ENCODE measurements around the gene SMTNL2.

The SMTNL2 gene

DNA sequence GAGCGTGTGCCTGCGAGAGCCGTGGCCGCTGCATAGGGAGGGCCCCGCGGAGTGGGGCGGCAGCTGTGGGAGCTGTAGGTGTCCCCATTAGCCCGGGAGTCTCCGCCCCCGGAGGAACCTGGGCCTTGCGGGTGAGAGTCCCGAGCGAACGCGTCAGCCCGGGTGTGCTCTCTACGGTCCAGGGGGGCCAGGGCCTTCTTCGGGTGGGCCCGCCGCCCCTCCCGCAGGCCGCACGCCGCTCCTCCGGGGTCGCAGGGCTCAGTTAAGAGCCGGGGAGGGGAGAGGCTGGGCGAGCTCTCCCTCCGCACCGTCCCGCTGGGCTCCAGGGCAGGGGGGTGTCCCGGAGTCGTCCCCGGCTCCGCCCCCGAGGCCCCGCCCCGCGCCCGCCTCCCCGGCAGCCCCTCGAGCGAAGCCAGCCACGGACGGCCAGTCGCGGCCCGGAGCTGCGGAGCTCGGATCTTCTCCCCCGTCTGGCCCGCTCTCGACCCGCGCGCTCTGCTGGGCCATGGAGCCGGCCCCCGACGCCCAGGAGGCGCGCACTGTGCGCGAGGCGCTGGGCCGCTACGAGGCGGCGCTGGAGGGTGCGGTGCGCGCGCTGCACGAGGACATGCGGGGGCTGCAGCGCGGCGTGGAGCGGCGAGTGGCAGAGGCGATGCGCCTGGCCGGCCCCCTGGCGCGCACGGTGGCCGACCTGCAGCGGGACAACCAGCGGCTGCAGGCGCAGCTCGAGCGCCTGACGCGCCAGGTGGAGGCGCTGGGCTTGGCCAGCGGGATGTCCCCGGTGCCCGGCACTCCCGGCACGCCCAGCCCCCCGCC, at the start of gene SMTNL2:
Gene SMTNL2 (plus strand): TSS at position 429 of the 816 bp plus-strand sequence. CDS start 77 bp downstream, at position 506.
- H3K9me3 ChIP-seq (ENCODE audit: control insufficient read depth in 1 of 2, low read length in 2 of 2), result no peaks in the 10 kb centered on the region
- H3K4me3 ChIP-seq (ENCODE audit: low read depth in 1 of 2, low read length in 2 of 2), result peak within 1 kb of the TSS; percentile 36 to 55
- H3K36me3 ChIP-seq (ENCODE audit: control insufficient read depth in 1 of 2, insufficient read depth in 2 of 2, low read length in 2 of 2), result no peaks in the 10 kb centered on the region
- no peak within 1 kb of the TSS for H3K9ac ChIP-seq (ENCODE audit: low read depth in 1 of 2, low read length in 2 of 2)
- H3K27me3 ChIP-seq (ENCODE audit: control insufficient read depth in 1 of 2, insufficient read depth in 2 of 2, low read length in 2 of 2), result peaks cover 22 to 38% of the 10 kb centered on the region in 2 donors
- H3K4me1 ChIP-seq (ENCODE audit: control insufficient read depth in 1 of 2, insufficient read depth in 2 of 2, low read length in 2 of 2), result peaks cover 4 to 13% of the 10 kb centered on the region in 2 donors
- H3K27ac ChIP-seq (ENCODE audit: low read depth, low read length), result peak within 1 kb of the TSS; percentile 32

DNA sequence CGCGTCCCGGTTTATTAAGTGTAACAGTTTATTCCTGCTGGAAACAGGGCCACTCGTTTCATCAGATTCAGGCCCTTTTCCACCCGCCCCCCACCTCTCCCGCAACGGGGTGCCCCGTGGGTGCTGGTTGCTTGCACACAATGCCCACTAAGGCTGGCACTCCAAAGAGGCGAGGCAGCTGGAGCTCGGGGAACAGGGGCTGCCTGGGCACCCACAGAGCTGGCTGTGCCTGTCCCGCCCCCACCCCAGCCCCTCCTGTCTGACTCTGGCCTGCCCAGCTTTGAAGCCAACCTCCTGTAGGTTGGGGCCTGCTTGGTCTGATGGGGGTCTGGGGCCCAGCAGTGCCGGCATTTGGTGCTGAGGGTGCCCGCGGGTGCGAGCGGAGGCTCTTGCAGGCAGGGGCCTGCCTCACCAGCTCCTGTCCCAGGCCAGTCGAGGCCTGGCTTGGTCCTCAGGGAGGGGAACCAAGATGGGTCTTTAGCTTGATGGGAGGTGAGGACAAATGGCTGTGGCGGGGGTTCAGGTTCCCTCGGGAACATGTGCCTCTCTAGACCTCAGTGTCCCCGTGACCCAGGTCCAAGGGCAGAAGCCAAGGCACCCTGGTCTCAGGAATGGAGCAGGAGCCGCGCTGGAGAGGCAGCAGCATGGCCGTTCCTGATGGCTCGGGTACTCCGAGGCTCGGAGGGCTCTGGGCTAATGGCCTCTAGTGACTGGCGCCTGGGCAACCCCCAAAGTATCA, 49.2 kb upstream of the SMTNL2 start:
- Histone ChIP-seq H3K9ac (ENCODE audit: low read depth in 1 of 2, low read length in 2 of 2) (no peak overlapping the region), H3K36me3 (ENCODE audit: control insufficient read depth in 1 of 2, insufficient read depth in 2 of 2, low read length in 2 of 2) (peaks cover 0 to 34% of the 10 kb centered on the region in 2 donors), H3K4me1 (ENCODE audit: control insufficient read depth in 1 of 2, insufficient read depth in 2 of 2, low read length in 2 of 2) (peaks cover 14 to 27% of the 10 kb centered on the region in 2 donors), H3K4me3 (ENCODE audit: low read depth in 1 of 2, low read length in 2 of 2) (no peak overlapping the region), H3K9me3 (ENCODE audit: control insufficient read depth in 1 of 2, low read length in 2 of 2) (no peaks in the 10 kb centered on the region), H3K27me3 (ENCODE audit: control insufficient read depth in 1 of 2, insufficient read depth in 2 of 2, low read length in 2 of 2) (no peaks in the 10 kb centered on the region), H3K27ac (ENCODE audit: low read depth, low read length) (peak overlapping the region; percentile 3)

DNA sequence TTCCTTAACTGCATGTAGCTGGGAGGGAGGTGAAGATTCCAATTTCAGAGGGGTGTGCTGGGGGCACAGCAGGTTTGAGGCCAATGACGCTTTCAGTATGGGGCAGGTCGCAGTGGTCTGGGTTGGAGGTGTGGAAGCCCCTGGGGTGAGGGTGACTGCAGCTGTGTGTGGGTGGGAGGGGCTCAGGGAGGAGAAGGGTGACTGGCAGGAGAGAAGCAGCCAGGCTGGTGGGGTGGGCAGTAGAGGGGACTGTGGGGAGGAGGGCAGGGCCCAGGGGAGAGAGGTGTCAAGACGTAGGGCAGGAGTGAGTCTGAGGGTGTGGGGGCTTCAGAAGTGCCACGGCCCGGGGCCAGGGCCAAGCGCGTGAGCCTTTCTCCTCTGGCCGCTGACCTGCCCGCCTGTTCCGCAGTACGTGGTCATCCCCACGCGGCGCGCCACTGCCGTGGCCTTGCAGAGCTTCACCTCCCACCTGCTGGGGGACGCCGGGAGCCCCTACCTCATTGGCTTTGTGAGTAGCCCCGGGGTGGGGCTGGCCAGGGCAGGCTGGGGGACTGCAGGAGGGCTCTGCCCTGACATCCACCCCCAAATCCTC, 48.6 kb upstream of the SMTNL2 start:
- Histone ChIP-seq H3K36me3 (ENCODE audit: control insufficient read depth in 1 of 2, insufficient read depth in 2 of 2, low read length in 2 of 2) (peaks cover 0 to 36% of the 10 kb centered on the region in 2 donors), H3K27ac (ENCODE audit: low read depth, low read length) (no peak overlapping the region), H3K4me1 (ENCODE audit: control insufficient read depth in 1 of 2, insufficient read depth in 2 of 2, low read length in 2 of 2) (peaks cover 18 to 34% of the 10 kb centered on the region in 2 donors), H3K9ac (ENCODE audit: low read depth in 1 of 2, low read length in 2 of 2) (no peak overlapping the region), H3K27me3 (ENCODE audit: control insufficient read depth in 1 of 2, insufficient read depth in 2 of 2, low read length in 2 of 2) (no peaks in the 10 kb centered on the region), H3K4me3 (ENCODE audit: low read depth in 1 of 2, low read length in 2 of 2) (no peak overlapping the region), H3K9me3 (ENCODE audit: control insufficient read depth in 1 of 2, low read length in 2 of 2) (no peaks in the 10 kb centered on the region)

DNA sequence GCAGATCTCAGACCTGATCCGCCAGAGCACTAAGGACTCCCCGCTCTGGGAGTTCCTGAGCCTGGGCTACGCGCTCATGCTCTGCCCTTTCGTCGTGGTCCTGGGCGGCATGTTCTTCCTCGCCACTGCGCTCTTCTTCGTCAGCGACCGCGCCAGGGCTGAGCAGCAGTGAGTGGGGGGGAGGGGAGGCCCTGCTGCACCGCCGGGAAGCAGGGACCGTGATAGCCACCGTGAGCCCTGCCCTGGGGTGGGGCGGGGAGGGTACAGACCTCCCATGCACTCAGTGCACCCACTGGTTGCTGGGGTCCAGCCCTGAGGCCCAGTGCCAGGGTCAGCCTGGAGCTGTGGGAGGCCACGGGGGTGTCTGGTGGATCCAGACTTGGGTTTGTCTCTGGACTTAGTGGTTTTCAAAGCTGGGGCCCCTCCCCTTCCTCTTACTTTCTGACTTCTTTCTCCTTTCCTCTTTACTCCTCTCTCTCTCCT, 48.0 kb upstream of the SMTNL2 start:
- Histone ChIP-seq H3K4me3 (ENCODE audit: low read depth in 1 of 2, low read length in 2 of 2) (no peak overlapping the region), H3K36me3 (ENCODE audit: control insufficient read depth in 1 of 2, insufficient read depth in 2 of 2, low read length in 2 of 2) (peaks cover 3 to 38% of the 10 kb centered on the region in 2 donors), H3K27me3 (ENCODE audit: control insufficient read depth in 1 of 2, insufficient read depth in 2 of 2, low read length in 2 of 2) (no peaks in the 10 kb centered on the region), H3K9me3 (ENCODE audit: control insufficient read depth in 1 of 2, low read length in 2 of 2) (no peaks in the 10 kb centered on the region), H3K9ac (ENCODE audit: low read depth in 1 of 2, low read length in 2 of 2) (no peak overlapping the region), H3K27ac (ENCODE audit: low read depth, low read length) (no peak overlapping the region), H3K4me1 (ENCODE audit: control insufficient read depth in 1 of 2, insufficient read depth in 2 of 2, low read length in 2 of 2) (peaks cover 23 to 39% of the 10 kb centered on the region in 2 donors)

DNA sequence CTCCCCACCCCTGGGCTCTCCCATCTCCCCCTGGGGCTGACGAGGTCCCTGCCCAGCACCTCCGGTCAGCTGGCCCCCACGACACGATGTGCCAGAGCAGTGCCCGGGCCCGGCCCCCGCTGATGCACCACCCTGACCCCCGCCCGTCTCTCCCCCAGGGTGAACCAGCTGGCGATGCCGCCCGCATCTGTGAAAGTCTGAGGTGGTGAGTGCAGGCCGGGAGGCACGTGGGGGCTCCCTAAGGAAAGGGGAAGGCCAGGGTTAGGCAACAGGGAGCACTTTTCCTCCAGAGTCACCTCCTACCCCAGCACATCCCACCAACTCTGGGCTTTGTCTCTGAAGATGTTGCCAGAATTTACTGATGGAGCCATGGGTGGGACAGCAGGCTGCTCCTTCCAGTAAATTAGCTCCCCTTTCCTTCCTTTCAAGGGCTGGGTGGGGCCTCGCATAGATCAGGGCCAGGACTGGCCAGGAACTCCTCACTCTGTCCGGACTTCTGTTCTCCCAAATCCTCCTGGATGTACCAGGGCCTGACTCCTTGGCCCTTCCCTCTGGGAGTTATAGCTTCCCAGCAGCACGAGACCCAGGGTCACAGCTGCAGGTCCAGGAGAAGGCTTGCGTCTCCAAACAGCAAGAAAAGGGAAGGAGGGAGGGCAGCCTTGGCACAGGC, 47.5 kb upstream of the SMTNL2 start:
- H3K27ac ChIP-seq (ENCODE audit: low read depth, low read length), result no peak overlapping the region
- H3K36me3 ChIP-seq (ENCODE audit: control insufficient read depth in 1 of 2, insufficient read depth in 2 of 2, low read length in 2 of 2), result peaks cover 7 to 44% of the 10 kb centered on the region in 2 donors
- H3K4me3 ChIP-seq (ENCODE audit: low read depth in 1 of 2, low read length in 2 of 2), result no peak overlapping the region
- no peaks in the 10 kb centered on the region for H3K27me3 ChIP-seq (ENCODE audit: control insufficient read depth in 1 of 2, insufficient read depth in 2 of 2, low read length in 2 of 2)
- H3K9me3 ChIP-seq (ENCODE audit: control insufficient read depth in 1 of 2, low read length in 2 of 2), result no peaks in the 10 kb centered on the region
- peaks cover 23 to 44% of the 10 kb centered on the region in 2 donors for H3K4me1 ChIP-seq (ENCODE audit: control insufficient read depth in 1 of 2, insufficient read depth in 2 of 2, low read length in 2 of 2)
- peak overlapping the region in 1 of 2 donors; percentile 2 for H3K9ac ChIP-seq (ENCODE audit: low read depth in 1 of 2, low read length in 2 of 2)

DNA sequence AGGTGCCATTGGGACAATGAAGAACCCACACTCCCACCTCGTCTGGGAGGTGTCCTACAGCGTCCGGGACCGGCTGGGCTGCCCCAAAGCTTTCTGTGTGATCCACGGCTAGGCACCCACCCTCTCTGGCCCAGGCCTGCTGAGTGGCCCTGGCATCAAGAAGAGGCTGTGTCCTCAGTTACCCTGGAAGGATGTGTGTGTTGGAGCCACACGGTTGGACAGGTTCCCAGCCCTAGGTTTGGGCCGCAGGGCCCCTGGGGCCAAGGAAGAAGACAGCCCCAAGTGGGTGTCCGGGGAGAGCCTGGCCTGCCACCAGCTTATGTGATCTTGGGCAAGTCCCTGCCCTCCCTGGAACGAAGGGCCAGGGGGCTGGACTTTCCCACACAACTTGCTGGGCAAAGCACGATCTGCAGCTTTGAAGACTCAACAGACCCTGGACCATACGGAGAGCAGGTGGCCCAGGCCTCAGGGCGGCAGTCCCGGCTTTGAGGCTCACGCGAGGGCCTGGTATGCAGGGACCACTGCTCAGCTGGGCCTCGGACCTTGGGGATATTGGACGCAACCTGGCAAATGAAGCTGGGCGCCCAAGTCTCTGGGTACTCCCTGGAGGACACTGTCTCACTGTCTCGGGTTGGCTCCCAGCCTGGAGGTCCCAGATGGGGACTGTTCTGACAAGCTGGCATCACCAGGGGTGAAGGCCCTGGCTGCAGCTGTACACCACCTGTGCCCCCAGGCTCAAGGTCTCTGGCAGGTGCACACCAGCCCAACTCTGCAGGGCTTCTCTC, 46.7 kb upstream of the SMTNL2 start:
- no peak overlapping the region for H3K27ac ChIP-seq (ENCODE audit: low read depth, low read length)
- no peaks in the 10 kb centered on the region for H3K27me3 ChIP-seq (ENCODE audit: control insufficient read depth in 1 of 2, insufficient read depth in 2 of 2, low read length in 2 of 2)
- H3K4me1 ChIP-seq (ENCODE audit: control insufficient read depth in 1 of 2, insufficient read depth in 2 of 2, low read length in 2 of 2), result peaks cover 23 to 51% of the 10 kb centered on the region in 2 donors
- H3K9ac ChIP-seq (ENCODE audit: low read depth in 1 of 2, low read length in 2 of 2), result peak overlapping the region in 1 of 2 donors; percentile 2
- H3K36me3 ChIP-seq (ENCODE audit: control insufficient read depth in 1 of 2, insufficient read depth in 2 of 2, low read length in 2 of 2), result peaks cover 12 to 51% of the 10 kb centered on the region in 2 donors
- H3K4me3 ChIP-seq (ENCODE audit: low read depth in 1 of 2, low read length in 2 of 2), result no peak overlapping the region
- H3K9me3 ChIP-seq (ENCODE audit: control insufficient read depth in 1 of 2, low read length in 2 of 2), result no peaks in the 10 kb centered on the region

DNA sequence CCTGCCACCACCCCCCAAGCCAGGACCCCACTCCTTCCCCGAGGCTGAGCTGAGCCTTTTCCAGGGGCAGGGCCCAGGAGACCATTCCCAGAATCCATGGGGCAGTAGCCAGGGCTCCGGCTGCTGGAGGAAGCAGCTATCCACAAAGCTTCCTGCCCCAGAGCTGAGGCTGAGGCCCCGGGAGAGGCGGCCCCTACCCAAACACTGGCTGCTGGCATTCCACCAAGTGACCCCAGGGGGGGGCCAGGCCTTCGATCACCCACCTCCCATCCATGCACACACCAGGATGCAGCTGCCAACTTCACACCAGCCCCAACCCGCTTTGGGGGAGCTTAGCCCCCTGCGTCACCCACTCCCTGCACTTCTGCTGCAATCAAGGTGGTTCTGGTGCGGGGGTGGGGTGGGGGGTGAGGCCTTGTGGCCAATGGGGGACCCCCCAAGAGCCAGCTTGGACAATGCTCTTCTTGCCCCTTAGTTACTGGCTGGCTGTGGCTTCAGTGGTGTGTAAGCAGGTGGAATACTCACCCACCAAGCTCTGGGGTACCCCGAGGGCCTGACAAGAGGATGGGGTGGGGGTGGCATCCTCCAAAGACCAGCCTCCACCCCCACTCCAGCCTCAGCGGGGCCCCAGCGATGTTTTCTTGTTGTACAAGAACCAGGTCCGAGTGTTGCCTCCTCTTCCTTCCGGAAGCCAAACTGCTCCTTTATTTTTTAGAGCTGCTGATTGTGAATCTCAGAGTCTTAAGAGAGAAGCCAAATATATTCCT, 45.9 kb upstream of the SMTNL2 start:
- Histone ChIP-seq H3K4me1 (ENCODE audit: control insufficient read depth in 1 of 2, insufficient read depth in 2 of 2, low read length in 2 of 2) (peaks cover 23 to 49% of the 10 kb centered on the region in 2 donors), H3K4me3 (ENCODE audit: low read depth in 1 of 2, low read length in 2 of 2) (no peak overlapping the region), H3K9ac (ENCODE audit: low read depth in 1 of 2, low read length in 2 of 2) (no peak overlapping the region)

DNA sequence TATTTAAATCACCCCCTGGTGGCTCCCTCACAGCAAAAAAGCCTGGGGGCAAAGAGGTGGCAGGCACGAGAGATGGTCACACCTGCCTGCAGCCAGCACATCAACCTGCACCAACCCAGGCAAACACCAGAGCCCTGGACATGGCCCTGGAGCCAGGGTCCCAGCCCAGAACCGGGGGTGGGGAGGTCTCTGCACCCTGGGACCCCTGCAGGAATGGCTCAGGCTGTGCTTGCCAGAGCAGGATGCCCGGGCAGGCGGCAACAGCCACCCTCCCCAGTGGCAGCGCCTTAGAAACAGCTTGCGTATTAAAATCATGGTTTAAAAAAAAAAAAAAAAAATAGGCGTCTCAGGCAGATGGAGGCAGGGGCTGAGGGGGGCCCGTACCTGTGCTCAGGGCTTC, 45.3 kb upstream of the SMTNL2 start:
- no peaks in the 10 kb centered on the region for H3K9me3 ChIP-seq (ENCODE audit: control insufficient read depth in 1 of 2, low read length in 2 of 2)
- no peak overlapping the region for H3K27ac ChIP-seq (ENCODE audit: low read depth, low read length)
- no peak overlapping the region for H3K4me3 ChIP-seq (ENCODE audit: low read depth in 1 of 2, low read length in 2 of 2)
- peaks cover 12 to 58% of the 10 kb centered on the region in 2 donors for H3K36me3 ChIP-seq (ENCODE audit: control insufficient read depth in 1 of 2, insufficient read depth in 2 of 2, low read length in 2 of 2)
- H3K27me3 ChIP-seq (ENCODE audit: control insufficient read depth in 1 of 2, insufficient read depth in 2 of 2, low read length in 2 of 2), result no peaks in the 10 kb centered on the region
- H3K9ac ChIP-seq (ENCODE audit: low read depth in 1 of 2, low read length in 2 of 2), result no peak overlapping the region
- H3K4me1 ChIP-seq (ENCODE audit: control insufficient read depth in 1 of 2, insufficient read depth in 2 of 2, low read length in 2 of 2), result peaks cover 21 to 43% of the 10 kb centered on the region in 2 donors

More for the DNA sequence above, 45.9 kb upstream of the SMTNL2 start:
- Histone ChIP-seq H3K9me3 (ENCODE audit: control insufficient read depth in 1 of 2, low read length in 2 of 2) (no peaks in the 10 kb centered on the region), H3K36me3 (ENCODE audit: control insufficient read depth in 1 of 2, insufficient read depth in 2 of 2, low read length in 2 of 2) (peaks cover 12 to 54% of the 10 kb centered on the region in 2 donors), H3K27ac (ENCODE audit: low read depth, low read length) (no peak overlapping the region), H3K27me3 (ENCODE audit: control insufficient read depth in 1 of 2, insufficient read depth in 2 of 2, low read length in 2 of 2) (no peaks in the 10 kb centered on the region)
